ENCODE results near the gene ACTR10. TPM values are rescaled to one million over a fixed set of nuclear protein-coding genes. Genes with fewer than 3 reads are reported as not detected.

Gene ACTR10
- total RNA-seq, 1 donor from 2014 or later = 32.2 TPM

DNA sequence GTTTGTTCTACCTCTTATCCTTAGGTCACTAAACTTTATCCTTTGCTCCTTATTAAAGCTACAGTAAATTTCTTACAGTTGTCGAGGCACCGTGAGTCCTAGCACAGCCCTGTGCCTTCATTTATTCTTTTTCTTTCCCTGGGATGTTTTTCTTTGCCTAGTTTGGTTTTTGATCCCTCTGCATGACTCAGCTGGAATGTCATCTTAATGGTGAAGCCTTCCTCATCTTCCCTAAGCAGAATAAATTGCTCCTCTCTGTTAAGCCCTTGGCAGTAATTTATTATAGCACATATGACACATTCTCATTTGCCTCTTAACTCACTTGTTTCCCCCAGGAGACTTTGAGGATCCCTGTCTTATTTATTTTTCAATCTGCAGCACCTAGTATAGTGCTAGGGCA, 16.6 kb downstream of the ACTR10 start:
- no peaks in the 10 kb centered on the region for H3K9me3 ChIP-seq
- TF ChIP-seq, protein P1, sequence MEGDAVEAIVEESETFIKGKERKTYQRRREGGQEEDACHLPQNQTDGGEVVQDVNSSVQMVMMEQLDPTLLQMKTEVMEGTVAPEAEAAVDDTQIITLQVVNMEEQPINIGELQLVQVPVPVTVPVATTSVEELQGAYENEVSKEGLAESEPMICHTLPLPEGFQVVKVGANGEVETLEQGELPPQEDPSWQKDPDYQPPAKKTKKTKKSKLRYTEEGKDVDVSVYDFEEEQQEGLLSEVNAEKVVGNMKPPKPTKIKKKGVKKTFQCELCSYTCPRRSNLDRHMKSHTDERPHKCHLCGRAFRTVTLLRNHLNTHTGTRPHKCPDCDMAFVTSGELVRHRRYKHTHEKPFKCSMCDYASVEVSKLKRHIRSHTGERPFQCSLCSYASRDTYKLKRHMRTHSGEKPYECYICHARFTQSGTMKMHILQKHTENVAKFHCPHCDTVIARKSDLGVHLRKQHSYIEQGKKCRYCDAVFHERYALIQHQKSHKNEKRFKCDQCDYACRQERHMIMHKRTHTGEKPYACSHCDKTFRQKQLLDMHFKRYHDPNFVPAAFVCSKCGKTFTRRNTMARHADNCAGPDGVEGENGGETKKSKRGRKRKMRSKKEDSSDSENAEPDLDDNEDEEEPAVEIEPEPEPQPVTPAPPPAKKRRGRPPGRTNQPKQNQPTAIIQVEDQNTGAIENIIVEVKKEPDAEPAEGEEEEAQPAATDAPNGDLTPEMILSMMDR (IDR thresholded peaks at IDR 0.05) = no peak
- no peak overlapping the region for H3K27ac ChIP-seq
- H3K36me3 ChIP-seq = peaks cover 26 to 65% of the 10 kb centered on the region in 2 donors
- intact Hi-C loops (cut with DNase I) = no loop called here
- no peaks in the 10 kb centered on the region for H3K27me3 ChIP-seq
- H3K4me1 ChIP-seq = no peaks in the 10 kb centered on the region
- no peak for DNase-seq (ENCODE audit: low spot score in 2 of 2)
- no peak overlapping the region for H3K4me3 ChIP-seq

DNA sequence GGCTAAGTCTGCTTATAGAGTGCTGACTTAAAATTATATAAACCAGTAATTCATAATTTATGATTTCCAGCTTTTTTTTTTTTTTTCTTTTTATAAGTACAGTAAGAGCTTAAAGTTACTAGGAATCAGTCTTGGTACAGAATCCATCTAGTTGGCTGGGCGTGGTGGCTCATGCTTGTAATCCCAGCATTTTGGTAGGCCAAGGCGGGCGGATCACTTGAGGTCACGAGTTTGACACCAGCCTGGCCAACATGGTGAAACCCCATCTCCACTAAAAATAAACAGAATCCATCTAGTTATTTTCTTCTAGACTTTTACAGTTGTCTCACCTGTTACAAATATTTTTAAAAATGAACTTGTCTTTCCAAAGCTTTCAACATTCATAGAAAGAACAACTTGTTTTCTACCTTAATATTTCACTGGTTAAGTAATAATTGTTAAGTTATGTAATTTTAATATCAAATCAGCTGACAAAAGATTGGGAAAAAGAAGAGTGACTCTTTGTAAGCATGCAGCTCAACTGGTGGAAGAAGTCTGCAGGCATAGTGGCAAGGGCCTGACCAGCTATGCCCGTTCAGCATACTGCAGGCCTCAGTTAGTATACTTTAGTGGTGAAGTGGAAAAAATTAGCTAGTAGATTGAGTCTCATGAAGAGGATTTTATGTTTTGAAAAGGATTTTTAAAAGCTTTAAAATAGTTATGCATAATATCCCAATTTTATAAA, 27.3 kb downstream of the ACTR10 start:
- intact Hi-C loops (cut with DNase I) = no loop called here
- no peak overlapping the region for H3K4me3 ChIP-seq
- H3K27me3 ChIP-seq = no peaks in the 10 kb centered on the region
- no peak overlapping the region for H3K27ac ChIP-seq
- H3K9me3 ChIP-seq = no peaks in the 10 kb centered on the region
- TF ChIP-seq, protein P1 (IDR thresholded peaks at IDR 0.05) = no peak
- DNase-seq (ENCODE audit: low spot score in 2 of 2) = no peak
- H3K4me1 ChIP-seq = no peaks in the 10 kb centered on the region
- H3K36me3 ChIP-seq = peaks cover 34 to 43% of the 10 kb centered on the region in 2 donors

DNA sequence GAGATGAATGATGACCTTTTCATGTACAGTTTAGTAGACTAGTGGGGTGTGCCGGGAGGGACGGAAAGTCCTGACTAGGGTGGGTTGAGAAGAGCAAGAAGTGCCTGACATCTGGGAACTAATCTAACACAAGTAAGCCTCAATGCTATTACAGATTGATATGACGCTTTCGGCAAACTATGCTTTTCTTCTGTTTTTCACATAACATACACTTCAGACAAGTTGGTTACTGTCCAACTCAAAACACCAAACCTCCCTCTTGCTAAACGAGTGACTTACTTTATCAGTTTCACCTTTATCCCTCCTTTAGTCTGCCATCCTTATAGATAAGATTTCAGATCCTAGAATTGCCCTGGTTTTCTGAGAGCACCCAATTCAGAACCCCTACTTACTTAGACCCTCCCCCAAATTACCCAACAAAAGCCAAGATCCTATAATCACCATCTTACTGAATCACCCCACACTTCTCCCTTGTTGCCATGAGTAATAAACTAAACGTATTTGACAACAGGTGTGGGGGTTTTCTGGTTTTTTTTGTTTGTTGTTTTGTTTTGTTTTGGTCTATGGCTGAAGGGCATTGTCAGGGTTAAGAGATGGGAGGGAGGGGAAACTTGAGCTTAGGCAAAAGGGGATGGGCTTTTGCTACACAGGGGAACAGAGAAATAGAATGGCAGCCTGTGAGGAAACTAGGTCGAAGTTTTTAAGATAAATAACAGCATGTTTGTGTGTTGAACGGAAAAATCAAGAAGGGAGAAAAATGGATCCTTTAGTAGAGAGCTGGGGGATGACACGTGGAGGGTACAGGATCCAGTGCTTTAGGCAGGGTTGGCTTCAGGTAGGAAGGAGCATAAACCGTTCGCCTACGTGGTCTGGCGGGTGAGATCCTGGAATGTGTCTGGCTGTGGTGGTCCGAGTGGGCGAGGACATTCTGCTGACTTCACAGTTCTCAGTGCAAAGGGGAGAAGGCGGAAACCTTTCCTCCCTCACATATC, 38.6 kb downstream of the ACTR10 start:
- no peak for DNase-seq (ENCODE audit: low spot score in 2 of 2)
- peak overlapping the region; percentile 79 to 86 for H3K27ac ChIP-seq
- H3K36me3 ChIP-seq = no peaks in the 10 kb centered on the region

DNA sequence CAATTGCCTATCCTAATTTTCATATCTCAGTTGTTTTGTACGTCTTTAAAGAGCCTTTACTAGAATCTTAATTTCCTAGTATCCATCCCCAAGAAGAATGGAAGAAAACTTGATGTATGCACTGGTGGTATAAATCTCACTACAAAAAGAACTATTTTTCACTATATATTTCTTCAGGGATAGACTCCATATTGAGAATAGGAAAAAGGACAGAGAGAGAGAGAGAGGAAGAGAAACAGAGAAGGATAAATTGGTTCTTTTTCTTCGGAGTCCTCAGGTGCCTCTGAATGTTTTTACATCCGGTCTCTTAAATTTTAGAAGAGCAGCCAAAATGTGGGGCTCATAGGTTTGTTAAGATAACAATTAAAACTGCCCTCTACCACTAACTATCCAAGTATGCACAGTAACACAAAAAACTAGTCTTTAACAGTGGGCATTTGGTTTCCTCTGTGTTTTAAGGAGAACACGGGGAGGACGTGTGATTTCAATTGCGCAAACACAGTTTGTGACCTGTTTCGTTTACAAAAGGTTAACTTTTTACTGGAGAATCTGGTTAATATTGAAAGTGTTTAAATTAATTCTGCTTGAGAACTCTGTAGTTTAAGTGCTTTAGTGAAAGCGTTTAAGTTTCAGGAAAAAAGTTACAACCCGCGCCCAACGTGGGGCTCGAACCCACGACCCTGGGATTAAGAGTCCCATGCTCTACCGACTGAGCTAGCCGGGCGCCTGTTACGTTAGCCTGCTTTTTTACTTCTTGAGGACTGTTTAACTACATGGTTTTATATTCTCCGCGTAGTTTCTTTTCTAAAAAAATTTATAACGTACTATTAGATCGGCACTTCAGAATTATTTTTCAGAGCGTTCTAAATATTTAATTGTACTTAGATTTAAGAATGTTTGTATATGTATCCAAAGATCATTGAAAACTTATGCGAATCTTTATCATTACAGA, 39.6 kb downstream of the ACTR10 start:
- Histone ChIP-seq H3K4me1 (no peaks in the 10 kb centered on the region), H3K27ac (peak overlapping the region; percentile 79 to 86), H3K9me3 (no peaks in the 10 kb centered on the region), H3K36me3 (no peaks in the 10 kb centered on the region), H3K27me3 (no peaks in the 10 kb centered on the region), H3K4me3 (peak overlapping the region; percentile 68 to 76)
- TF ChIP-seq, protein P1 (IDR thresholded peaks at IDR 0.05) = no peak
- DNase-seq (ENCODE audit: low spot score in 2 of 2) = peak; percentile 20 to 86
- intact Hi-C loops (cut with DNase I) = loop anchor here (5.0 kb wide), 2 partner anchors 42 to 847 kb away; partner anchors contain the start of gene NAA30

More for the DNA sequence above, 38.6 kb downstream of the ACTR10 start:
- H3K4me3 ChIP-seq = peak overlapping the region; percentile 68 to 76
- intact Hi-C loops (cut with DNase I) = loop anchor here (5.0 kb wide), 1 partner anchor 846 kb away; the partner anchor contains the start of gene NAA30
- H3K4me1 ChIP-seq = no peaks in the 10 kb centered on the region
- no peaks in the 10 kb centered on the region for H3K27me3 ChIP-seq
- H3K9me3 ChIP-seq = no peaks in the 10 kb centered on the region
- TF ChIP-seq, protein P1 (IDR thresholded peaks at IDR 0.05) = no peak
